Activated CD4-positive, alpha-beta T cell treated with anti-CD3 and anti-CD28 coated beads, Interleukin-2, amount 10 ng/mL, durations not matched to agents 24 days and 14 days (primary cell): ENCODE measurements around the gene FAM20A. TPM values are rescaled to one million over a fixed set of nuclear protein-coding genes. Genes with fewer than 3 reads are reported as not detected.

Experiments used
- total RNA-seq: library from RNA; stranded (reverse); gene quantifications from 2 replicates; pipeline ENCODE4 v1.2.3, GENCODE V29; 2022

The FAM20A gene
- total RNA-seq, 1 donor from 2014 or later, result not detected

Other genes with a start within 250 kb of the FAM20A start
- gene WIPI1, start 143.9 kb downstream of the FAM20A start, total RNA-seq, result 9.1 and 9.5 TPM in 2 replicates
- 194 and 207 TPM in 2 replicates for gene PRKAR1A, start 88.9 kb downstream of the FAM20A start, total RNA-seq